HEK293 (cell line): ENCODE data around the gene ANKRD61.

Experiments used
- TCF7L2 ChIP-seq: IDR thresholded peaks from 2 replicates; pipeline ENCODE4 v1.6.1; 2011; ENCODE audit warnings: low read depth, mild to moderate bottlenecking, inconsistent platforms, low read length, moderate library complexity, borderline replicate concordance
- YY1 ChIP-seq: fragments of 450-650 bp; formaldehyde crosslinking; IDR thresholded peaks from 2 replicates; pipeline ENCODE4 v1.5.1; 2018; ENCODE audit warnings: missing biosample characterization, missing genetic modification characterization
- ZNF121 ChIP-seq: fragments of 450-650 bp; formaldehyde crosslinking; IDR thresholded peaks from 2 replicates; pipeline ENCODE4 v1.5.1; 2016; ENCODE audit warnings: missing biosample characterization, missing genetic modification characterization
- ZNF174 ChIP-seq: fragments of 450-650 bp; formaldehyde crosslinking; IDR thresholded peaks from 2 replicates; pipeline ENCODE4 v1.5.0; 2017; ENCODE audit warnings: missing biosample characterization, mild to moderate bottlenecking, missing genetic modification characterization
- ZNF175 ChIP-seq: fragments of 450-650 bp; formaldehyde crosslinking; IDR thresholded peaks from 2 replicates; pipeline ENCODE4 v1.5.1; 2016; ENCODE audit warnings: missing biosample characterization, missing genetic modification characterization
- ZNF211 ChIP-seq: fragments of 450-650 bp; formaldehyde crosslinking; IDR thresholded peaks from 2 replicates; pipeline ENCODE4 v1.5.1; 2016; ENCODE audit warnings: low read depth, missing biosample characterization, missing genetic modification characterization
- ZNF391 ChIP-seq: fragments of 450-650 bp; formaldehyde crosslinking; IDR thresholded peaks from 2 replicates; pipeline ENCODE4 v1.5.1; 2016; ENCODE audit warnings: low read depth, missing biosample characterization, missing genetic modification characterization, borderline replicate concordance
- ZNF433 ChIP-seq: fragments of 450-650 bp; formaldehyde crosslinking; IDR thresholded peaks from 2 replicates; pipeline ENCODE4 v1.5.1; 2016; ENCODE audit warnings: missing biosample characterization, missing genetic modification characterization, low read depth
- ZNF510 ChIP-seq: fragments of 450-650 bp; formaldehyde crosslinking; IDR thresholded peaks from 2 replicates; pipeline ENCODE4 v1.5.1; 2018; ENCODE audit warnings: mild to moderate bottlenecking, missing genetic modification characterization, missing biosample characterization; ENCODE audit not compliant: insufficient replicate concordance
- TF ChIP-seq, protein P1 (sequence below): fragments of 450-650 bp; formaldehyde crosslinking; IDR thresholded peaks from 2 replicates; pipeline ENCODE4 v1.5.1; 2016; ENCODE audit warnings: missing biosample characterization, missing genetic modification characterization
- TF ChIP-seq, protein P2 (sequence below): fragments of 450-650 bp; formaldehyde crosslinking; IDR thresholded peaks from 2 replicates; pipeline ENCODE4 v1.5.1; 2016; ENCODE audit warnings: missing biosample characterization, missing genetic modification characterization

DNA sequence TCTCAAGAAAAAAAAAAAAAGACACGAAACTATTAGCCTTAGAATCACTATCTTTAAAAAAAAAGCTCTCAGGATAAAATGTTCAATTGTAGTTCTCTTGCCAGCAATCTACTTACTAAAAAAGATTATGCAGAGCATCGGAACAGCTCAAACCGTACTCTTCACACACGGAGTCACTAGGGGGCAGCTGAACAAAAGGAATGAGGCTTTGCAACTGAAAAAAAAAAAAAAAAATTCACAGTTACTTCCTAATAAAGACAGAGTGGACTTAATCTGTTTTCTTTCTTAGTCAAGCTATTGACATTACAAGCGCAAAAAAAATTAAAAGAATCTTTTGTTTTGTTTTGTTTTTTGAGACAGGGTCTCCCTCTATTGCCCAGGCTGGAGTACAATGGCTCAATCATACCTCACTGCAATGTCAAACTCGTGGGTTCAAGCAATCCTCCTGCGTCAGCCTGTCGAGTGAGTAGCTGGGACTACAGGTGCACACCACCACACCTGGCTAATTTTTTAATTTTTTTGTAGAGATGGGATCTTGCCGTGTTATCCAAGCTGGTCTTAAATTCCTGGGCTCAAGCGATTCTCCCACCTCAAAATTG lies 33.9 kb upstream of the ANKRD61 start:
- TF ChIP-seq ZNF391 (tag by site-specific recombination) (no peak), ZNF175 (tag by site-specific recombination) (no peak), TCF7L2 (no peak), YY1 (tag by site-specific recombination) (no peak), ZNF121 (tag by site-specific recombination) (no peak), ZNF211 (tag by site-specific recombination) (no peak), ZNF174 (tag by site-specific recombination) (no peak), ZNF433 (no peak), ZNF510 (tag by site-specific recombination) (no peak)
- TF ChIP-seq, protein P1, sequence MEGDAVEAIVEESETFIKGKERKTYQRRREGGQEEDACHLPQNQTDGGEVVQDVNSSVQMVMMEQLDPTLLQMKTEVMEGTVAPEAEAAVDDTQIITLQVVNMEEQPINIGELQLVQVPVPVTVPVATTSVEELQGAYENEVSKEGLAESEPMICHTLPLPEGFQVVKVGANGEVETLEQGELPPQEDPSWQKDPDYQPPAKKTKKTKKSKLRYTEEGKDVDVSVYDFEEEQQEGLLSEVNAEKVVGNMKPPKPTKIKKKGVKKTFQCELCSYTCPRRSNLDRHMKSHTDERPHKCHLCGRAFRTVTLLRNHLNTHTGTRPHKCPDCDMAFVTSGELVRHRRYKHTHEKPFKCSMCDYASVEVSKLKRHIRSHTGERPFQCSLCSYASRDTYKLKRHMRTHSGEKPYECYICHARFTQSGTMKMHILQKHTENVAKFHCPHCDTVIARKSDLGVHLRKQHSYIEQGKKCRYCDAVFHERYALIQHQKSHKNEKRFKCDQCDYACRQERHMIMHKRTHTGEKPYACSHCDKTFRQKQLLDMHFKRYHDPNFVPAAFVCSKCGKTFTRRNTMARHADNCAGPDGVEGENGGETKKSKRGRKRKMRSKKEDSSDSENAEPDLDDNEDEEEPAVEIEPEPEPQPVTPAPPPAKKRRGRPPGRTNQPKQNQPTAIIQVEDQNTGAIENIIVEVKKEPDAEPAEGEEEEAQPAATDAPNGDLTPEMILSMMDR (tag by site-specific recombination) = no peak; the same call in 1 of the 2 replicates
- TF ChIP-seq, protein P2, sequence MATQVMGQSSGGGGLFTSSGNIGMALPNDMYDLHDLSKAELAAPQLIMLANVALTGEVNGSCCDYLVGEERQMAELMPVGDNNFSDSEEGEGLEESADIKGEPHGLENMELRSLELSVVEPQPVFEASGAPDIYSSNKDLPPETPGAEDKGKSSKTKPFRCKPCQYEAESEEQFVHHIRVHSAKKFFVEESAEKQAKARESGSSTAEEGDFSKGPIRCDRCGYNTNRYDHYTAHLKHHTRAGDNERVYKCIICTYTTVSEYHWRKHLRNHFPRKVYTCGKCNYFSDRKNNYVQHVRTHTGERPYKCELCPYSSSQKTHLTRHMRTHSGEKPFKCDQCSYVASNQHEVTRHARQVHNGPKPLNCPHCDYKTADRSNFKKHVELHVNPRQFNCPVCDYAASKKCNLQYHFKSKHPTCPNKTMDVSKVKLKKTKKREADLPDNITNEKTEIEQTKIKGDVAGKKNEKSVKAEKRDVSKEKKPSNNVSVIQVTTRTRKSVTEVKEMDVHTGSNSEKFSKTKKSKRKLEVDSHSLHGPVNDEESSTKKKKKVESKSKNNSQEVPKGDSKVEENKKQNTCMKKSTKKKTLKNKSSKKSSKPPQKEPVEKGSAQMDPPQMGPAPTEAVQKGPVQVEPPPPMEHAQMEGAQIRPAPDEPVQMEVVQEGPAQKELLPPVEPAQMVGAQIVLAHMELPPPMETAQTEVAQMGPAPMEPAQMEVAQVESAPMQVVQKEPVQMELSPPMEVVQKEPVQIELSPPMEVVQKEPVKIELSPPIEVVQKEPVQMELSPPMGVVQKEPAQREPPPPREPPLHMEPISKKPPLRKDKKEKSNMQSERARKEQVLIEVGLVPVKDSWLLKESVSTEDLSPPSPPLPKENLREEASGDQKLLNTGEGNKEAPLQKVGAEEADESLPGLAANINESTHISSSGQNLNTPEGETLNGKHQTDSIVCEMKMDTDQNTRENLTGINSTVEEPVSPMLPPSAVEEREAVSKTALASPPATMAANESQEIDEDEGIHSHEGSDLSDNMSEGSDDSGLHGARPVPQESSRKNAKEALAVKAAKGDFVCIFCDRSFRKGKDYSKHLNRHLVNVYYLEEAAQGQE = no peak
